Cardiac fibroblast (primary cell): Measurements from ENCODE around the gene ATXN2.
A peak's percentile ranks its signal among the peaks of the same experiment; 100 is the strongest.

Experiments used
- DNase-seq, 2 donors: peaks; one replicate each; pipeline versions ENCODE4 v3.0.0 to v3.0.0-alpha.2; 2010; ENCODE audit warnings: low read depth in 2 of 2
- H3K4me3 ChIP-seq, 2 donors: replicated peaks in 1 of 2; 1 replicate in 1 of 2; 2 replicates in 1 of 2; pipeline ENCODE4 v1.5.1; 2011; ENCODE audit warnings: low read depth in 2 of 2, low read length in 2 of 2, mild to moderate bottlenecking in 2 of 2, moderate library complexity in 1 of 2
- CTCF ChIP-seq: IDR thresholded peaks from one replicate; pipeline ENCODE4 v1.5.1; 2011; ENCODE audit warnings: low read depth, mild to moderate bottlenecking, low read length, inconsistent platforms

ATXN2 gene

GRCh38 chr12:111445726-111446581 is 153.2 kb downstream of the ATXN2 start:
- no peak overlapping the region for H3K4me3 ChIP-seq
- TF ChIP-seq CTCF, result no peak
- DNase-seq, result peak; percentile 69 to 71

- peak; percentile 46 to 60 for DNase-seq
- no peak for TF ChIP-seq CTCF
- H3K4me3 ChIP-seq, result no peak overlapping the region
These were observed 154.0 kb downstream of the ATXN2 start for GRCh38 chr12:111444925-111445725.

- no peak for TF ChIP-seq CTCF
- no peak overlapping the region for H3K4me3 ChIP-seq
- DNase-seq, result no peak
These were observed 154.7 kb downstream of the ATXN2 start for GRCh38 chr12:111444314-111444924.

GRCh38 chr12:111443586-111443985 is 155.5 kb downstream of the ATXN2 start:
- peak in 1 of 2 donors; percentile 73 for DNase-seq
- no peak for TF ChIP-seq CTCF
- H3K4me3 ChIP-seq, result no peak overlapping the region

GRCh38 chr12:111443086-111443485 is 156.0 kb downstream of the ATXN2 start:
- H3K4me3 ChIP-seq, result no peak overlapping the region
- TF ChIP-seq CTCF, result no peak
- no peak for DNase-seq

- TF ChIP-seq CTCF, result no peak
- H3K4me3 ChIP-seq, result no peak overlapping the region
- DNase-seq, result no peak
These were observed 156.6 kb downstream of the ATXN2 start for GRCh38 chr12:111442301-111443045.
